ENCODE results near the gene DOCK1.

DNA sequence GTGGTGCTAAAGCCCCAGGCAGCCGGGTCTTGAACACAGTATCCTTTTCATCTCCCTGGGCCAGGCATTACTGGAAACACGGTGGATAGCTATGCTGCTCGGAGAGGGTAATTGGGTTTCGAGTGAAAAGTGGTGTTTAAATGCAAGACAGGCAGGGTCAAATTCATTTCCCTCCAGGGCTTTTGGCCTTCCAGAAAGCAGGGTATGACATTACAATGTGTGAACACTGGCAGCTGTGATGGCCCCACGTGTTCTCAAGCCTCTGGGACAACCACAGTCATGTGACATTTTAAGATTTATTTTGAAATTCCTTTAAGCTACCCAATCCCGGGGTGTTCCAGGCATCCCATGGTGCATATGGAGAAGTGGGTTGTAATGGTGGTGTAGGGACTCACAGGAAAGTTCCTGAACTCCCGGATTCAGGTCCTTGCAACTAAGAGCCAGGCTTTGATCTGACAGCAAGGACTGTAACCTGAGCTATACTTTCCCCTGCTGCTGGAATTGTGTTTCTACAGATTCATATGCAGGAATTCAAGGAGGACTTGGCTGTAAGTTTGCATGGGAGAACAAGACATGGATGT, 244.4 kb downstream of the DOCK1 start:
- TF ChIP-seq, protein P1, sequence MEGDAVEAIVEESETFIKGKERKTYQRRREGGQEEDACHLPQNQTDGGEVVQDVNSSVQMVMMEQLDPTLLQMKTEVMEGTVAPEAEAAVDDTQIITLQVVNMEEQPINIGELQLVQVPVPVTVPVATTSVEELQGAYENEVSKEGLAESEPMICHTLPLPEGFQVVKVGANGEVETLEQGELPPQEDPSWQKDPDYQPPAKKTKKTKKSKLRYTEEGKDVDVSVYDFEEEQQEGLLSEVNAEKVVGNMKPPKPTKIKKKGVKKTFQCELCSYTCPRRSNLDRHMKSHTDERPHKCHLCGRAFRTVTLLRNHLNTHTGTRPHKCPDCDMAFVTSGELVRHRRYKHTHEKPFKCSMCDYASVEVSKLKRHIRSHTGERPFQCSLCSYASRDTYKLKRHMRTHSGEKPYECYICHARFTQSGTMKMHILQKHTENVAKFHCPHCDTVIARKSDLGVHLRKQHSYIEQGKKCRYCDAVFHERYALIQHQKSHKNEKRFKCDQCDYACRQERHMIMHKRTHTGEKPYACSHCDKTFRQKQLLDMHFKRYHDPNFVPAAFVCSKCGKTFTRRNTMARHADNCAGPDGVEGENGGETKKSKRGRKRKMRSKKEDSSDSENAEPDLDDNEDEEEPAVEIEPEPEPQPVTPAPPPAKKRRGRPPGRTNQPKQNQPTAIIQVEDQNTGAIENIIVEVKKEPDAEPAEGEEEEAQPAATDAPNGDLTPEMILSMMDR (IDR thresholded peaks at IDR 0.05; ENCODE audit: low read length), result no peak
- TF ChIP-seq EZH2 (optimal IDR thresholded peaks at IDR 0.05; ENCODE audit: low read depth, low read length) (no peak), EZH2phosphoT487 (IDR thresholded peaks at IDR 0.05; ENCODE audit: low read length) (no peak)

Data from MM.1S (cell line).